Central memory CD8-positive, alpha-beta T cell (primary cell): ENCODE results near the gene DLL4.
"Not testable (repeated sequence)": the region's sequence is repeated elsewhere in the genome, so short reads cannot be mapped to it uniquely, and the experiment has no call there.

ENCODE experiments used
- ATAC-seq: fragments of 150-1000 bp; cut with Tn5 transposase; replicated peaks from 2 replicates; pipeline ENCODE4 v1.10.0; 2022; ENCODE audit warnings: mild to moderate bottlenecking, moderate FRiP score, moderate number of reproducible peaks; ENCODE audit not compliant: poor library complexity, severe bottlenecking; ENCODE audit errors: extremely low read depth
- DNase-seq, 2 donors: peaks; one replicate each; pipeline ENCODE4 v3.0.0; 2021; ENCODE audit warnings: low spot score in 2 of 2
- H3K27ac Mint-ChIP-seq: one replicate; pipeline ENCODE4 v1.8.0; 2022; ENCODE audit warnings: low read depth, mild to moderate bottlenecking, moderate library complexity, mixed read lengths
- H3K27me3 Mint-ChIP-seq: one replicate; pipeline ENCODE4 v1.8.0; 2022; ENCODE audit warnings: mixed read lengths
- H3K36me3 Mint-ChIP-seq: one replicate; pipeline ENCODE4 v1.8.0; 2022; ENCODE audit warnings: mild to moderate bottlenecking, moderate library complexity, mixed read lengths; ENCODE audit not compliant: insufficient read depth
- H3K4me1 Mint-ChIP-seq: one replicate; pipeline ENCODE4 v1.8.0; 2022; ENCODE audit warnings: mixed read lengths
- H3K4me3 Mint-ChIP-seq: one replicate; pipeline ENCODE4 v1.8.0; 2022; ENCODE audit warnings: mild to moderate bottlenecking, moderate library complexity, mixed read lengths
- H3K9me3 Mint-ChIP-seq: one replicate; pipeline ENCODE4 v1.8.0; 2022; ENCODE audit warnings: mixed read lengths

DLL4 gene

DNA sequence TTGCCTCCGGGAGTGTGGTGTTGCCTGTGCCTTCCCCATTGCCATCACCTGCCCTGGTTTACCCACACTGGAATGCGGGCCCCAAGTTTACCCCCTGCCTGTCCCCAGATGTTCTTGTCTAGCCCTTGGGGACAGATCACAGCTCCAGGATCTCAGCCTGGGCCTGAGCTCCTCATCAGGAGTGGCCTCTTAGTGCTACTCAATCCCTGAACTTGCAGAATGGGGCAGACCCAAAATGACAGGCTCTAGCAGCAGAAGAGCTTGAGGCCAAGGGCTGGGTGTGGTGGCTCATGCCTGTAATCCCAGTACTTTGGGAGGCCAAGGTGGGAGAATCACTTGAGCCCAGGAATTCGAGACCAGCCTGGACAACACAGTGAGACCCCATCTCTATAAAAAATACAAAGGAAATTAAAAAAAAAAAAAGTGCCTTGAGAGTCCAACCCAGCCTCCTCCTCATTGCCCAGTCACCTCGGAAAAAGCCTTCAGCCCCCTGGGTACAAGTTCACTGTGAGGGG lies 28.0 kb downstream of the DLL4 start:
- H3K27ac Mint-ChIP-seq, result no peak overlapping the region
- no peak for DNase-seq
- H3K4me3 Mint-ChIP-seq, result no peak overlapping the region
- H3K36me3 Mint-ChIP-seq, result peaks cover 4% of the 10 kb centered on the region
- H3K4me1 Mint-ChIP-seq, result peaks cover 7% of the 10 kb centered on the region
- H3K9me3 Mint-ChIP-seq, result no peaks in the 10 kb centered on the region
- H3K27me3 Mint-ChIP-seq, result peaks cover 25% of the 10 kb centered on the region
- no peak for ATAC-seq

DNA sequence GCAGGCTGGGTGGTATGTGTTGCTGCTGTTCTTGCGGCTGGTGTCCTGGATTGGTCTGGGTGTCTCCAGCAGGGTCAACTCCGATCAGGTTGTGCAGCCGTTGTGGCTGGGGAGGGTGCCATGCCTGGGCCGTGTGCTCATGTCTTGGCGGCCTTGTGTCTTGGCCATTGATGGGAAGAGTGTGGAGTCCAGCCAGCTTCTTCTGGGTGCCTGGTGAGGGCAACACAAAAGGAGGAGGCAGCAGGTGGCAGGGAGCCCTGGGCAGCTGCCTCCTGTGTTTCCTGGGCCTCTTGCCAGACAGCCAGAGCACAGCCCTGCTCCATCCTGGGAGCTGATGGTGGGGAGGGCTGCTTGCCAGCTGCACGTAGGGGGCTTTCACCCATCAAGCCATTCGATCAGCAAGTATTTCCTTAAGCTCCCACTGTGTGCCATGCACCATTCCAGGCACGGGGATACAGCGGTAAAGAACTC lies 28.5 kb downstream of the DLL4 start:
- ATAC-seq (no peak), DNase-seq (no peak)
- H3K27me3 Mint-ChIP-seq, result peaks cover 26% of the 10 kb centered on the region
- no peak overlapping the region for H3K4me3 Mint-ChIP-seq
- H3K4me1 Mint-ChIP-seq, result peaks cover 7% of the 10 kb centered on the region
- H3K9me3 Mint-ChIP-seq, result no peaks in the 10 kb centered on the region
- H3K27ac Mint-ChIP-seq, result no peak overlapping the region
- H3K36me3 Mint-ChIP-seq, result peaks cover 4% of the 10 kb centered on the region

DNA sequence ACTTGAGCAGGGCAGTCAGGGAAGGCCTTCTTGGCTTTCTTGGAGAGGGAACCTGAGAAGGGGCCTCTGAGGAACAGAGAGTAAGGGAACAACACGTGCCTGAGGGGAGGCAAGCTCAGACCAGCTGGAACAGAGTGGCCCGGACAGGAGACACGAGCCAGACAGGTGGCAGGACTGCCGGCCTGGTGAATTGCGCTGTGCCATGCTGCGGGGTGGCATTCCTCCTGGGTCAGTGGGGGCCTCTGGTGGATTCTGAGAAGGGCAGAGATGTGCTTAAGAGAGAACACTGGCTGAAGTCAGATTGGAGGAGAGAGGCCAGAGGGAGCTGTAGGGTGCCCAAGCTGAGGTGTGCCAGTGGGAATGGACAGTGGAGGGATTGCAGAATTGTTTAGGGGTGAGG lies 29.0 kb downstream of the DLL4 start:
- Mint-ChIP-seq H3K27me3 (peaks cover 32% of the 10 kb centered on the region), H3K27ac (peak overlapping the region; percentile 19), H3K9me3 (no peaks in the 10 kb centered on the region), H3K4me3 (no peak overlapping the region), H3K36me3 (peaks cover 3% of the 10 kb centered on the region), H3K4me1 (peaks cover 7% of the 10 kb centered on the region)
- no peak for ATAC-seq
- no peak for DNase-seq

DNA sequence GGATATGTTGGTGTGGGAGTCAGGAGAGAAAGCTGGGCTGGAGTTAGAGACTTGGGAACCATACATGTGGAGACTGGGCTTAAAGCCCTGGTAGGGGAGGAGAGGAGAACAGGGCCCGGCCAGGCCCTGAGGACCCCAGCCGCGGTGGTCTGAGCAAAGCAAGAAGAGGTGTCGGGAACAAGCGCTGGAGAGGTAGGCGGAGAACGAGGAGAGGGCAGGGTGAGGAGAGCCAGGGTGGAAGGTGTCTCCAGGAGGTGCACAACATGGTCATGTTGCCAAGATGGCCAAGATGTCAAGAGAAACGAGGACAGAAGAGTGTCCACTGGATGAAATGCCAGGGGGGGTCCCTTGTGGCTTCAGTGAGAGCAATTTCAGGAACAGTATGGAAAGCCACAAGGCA lies 29.6 kb downstream of the DLL4 start:
- ATAC-seq, result no peak
- Mint-ChIP-seq H3K4me3 (no peak overlapping the region), H3K36me3 (no peaks in the 10 kb centered on the region)

DNA sequence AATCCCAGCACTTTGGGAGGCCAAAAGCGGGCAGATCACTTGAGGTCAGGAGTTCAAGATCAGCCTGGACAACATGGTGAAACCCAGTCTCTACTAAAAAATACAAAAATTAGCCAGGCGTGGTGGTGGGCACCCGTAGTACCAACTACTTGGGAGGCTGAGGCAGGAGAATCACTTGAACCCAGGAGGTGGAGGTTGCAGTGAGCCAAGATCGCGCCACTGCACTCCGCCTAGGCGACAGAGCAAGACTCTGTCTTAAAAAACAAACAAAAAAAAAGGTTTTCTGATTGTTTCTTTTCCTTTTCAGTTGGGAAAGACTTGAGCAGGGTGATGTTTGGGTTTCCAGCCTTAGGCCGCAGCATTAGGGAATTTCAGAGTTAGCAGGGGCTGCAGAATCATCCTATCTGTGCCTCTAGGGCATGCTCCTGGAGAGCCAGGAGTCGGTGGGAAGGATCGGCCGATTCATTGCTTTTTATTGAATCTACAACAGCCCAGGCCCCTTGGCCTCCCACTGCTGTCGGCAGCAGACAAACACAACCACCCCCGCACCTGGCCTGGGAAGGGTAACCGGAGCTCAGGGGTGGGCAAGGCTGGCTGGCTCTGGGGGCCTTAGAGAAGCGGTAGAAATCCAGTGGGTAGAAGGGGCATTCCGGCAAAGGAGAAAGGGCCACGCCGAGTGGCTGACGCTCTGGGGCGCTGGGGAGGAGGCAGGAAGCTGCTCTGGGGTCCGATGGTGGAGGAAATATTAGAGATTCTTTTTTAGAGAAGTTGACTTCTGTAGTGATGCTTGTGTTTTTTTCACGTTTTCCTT lies 30.4 kb downstream of the DLL4 start:
- no peaks in the 10 kb centered on the region for H3K36me3 Mint-ChIP-seq
- H3K27me3 Mint-ChIP-seq, result peaks cover 46% of the 10 kb centered on the region
- no peak for ATAC-seq
- H3K4me1 Mint-ChIP-seq, result peaks cover 7% of the 10 kb centered on the region
- no peak overlapping the region for H3K27ac Mint-ChIP-seq
- no peaks in the 10 kb centered on the region for H3K9me3 Mint-ChIP-seq
- DNase-seq, result no peak
- H3K4me3 Mint-ChIP-seq, result no peak overlapping the region

More for the DNA sequence above, 29.6 kb downstream of the DLL4 start:
- peaks cover 7% of the 10 kb centered on the region for H3K4me1 Mint-ChIP-seq
- H3K9me3 Mint-ChIP-seq, result no peaks in the 10 kb centered on the region
- peak overlapping the region; percentile 19 for H3K27ac Mint-ChIP-seq
- no peak for DNase-seq
- H3K27me3 Mint-ChIP-seq, result peaks cover 37% of the 10 kb centered on the region

DNA sequence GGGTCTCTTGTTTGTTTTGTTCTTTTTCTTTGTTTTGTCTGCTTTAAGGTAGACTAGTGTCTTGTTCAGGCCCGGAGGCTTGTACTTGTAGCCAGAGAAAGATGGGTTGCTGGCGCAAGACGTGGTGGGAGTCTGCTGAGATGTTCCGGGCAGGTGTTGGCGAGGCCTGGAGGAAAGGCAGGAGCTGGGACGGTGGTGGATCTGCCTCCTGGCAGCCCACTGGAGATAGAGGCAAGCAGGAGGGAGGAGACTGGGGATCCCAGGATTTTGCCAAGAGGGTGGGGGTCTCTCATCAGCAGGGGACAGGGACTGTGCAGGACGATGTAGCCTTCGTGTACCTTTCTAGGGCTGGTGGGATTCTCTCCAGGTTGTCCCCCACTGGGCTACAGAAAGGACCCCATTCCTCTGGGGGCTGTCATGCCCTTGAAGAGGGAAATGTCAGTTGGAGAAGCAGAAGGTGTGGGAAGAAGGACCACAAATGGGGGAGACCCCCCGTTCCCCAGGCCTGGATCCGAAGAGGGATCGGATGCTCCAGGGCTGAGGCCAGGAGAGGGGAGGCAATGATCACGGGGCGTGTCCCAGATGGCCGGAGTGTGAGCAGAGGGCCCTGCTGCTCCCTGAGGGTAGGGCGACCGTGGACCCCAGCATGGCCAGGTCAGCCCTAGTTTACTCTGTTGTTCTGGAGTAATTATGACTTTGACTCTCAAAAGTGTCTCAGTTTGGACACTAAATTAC lies 31.2 kb downstream of the DLL4 start:
- no peak for ATAC-seq
- Mint-ChIP-seq H3K9me3 (no peaks in the 10 kb centered on the region), H3K36me3 (no peaks in the 10 kb centered on the region), H3K27me3 (peaks cover 50% of the 10 kb centered on the region), H3K4me3 (no peak overlapping the region), H3K27ac (no peak overlapping the region), H3K4me1 (peaks cover 7% of the 10 kb centered on the region)
- DNase-seq, result no peak

DNA sequence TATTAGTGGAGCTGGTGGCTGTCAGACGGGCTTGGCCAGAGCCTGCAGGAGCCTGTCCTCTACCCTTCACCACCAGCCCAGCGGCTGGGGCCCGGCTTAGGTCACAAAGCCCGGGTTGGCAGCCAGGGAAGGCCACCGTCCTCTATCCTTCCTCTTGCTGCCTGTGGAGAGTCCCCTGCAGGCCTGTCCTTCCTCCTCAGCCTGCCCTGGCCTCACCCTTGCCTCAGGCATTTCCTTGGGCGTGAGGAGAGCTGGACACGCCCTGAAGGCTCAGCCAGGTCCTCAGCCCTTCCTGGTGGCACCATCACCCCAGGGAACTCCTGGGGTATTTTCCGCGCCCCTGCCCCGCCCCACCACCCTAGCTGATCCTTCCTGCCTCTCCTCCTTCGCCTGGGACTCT lies 31.8 kb downstream of the DLL4 start:
- DNase-seq (no peak), ATAC-seq (no peak)
- no peak overlapping the region for H3K4me3 Mint-ChIP-seq
- peaks cover 50% of the 10 kb centered on the region for H3K27me3 Mint-ChIP-seq
- H3K27ac Mint-ChIP-seq, result no peak overlapping the region
- H3K36me3 Mint-ChIP-seq, result no peaks in the 10 kb centered on the region
- peaks cover 7% of the 10 kb centered on the region for H3K4me1 Mint-ChIP-seq
- no peaks in the 10 kb centered on the region for H3K9me3 Mint-ChIP-seq

DNA sequence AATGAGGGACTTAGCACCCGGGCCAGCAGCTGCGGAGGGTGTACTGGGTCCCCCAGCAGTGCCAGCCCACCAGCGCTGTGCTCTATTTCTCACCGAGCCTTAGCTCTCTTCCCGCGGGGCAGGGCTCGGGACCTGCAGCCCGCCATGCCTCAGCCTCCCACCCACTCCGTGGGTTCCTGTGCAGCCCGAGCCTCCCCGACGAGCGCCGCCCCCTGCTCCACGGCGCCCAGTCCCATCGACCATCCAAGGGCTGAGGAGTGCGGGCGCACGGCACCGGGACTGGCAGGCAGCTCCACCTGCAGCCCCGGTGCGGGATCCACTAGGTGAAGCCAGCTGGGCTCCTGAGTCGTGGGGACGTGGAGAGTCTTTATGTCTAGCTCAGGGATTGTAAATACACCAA lies 32.6 kb downstream of the DLL4 start:
- H3K4me3 Mint-ChIP-seq, H3K9me3 Mint-ChIP-seq, DNase-seq, H3K4me1 Mint-ChIP-seq, H3K36me3 Mint-ChIP-seq, H3K27ac Mint-ChIP-seq, ATAC-seq: not testable (repeated sequence)
- H3K27me3 Mint-ChIP-seq, result peaks cover 50% of the 10 kb centered on the region

DNA sequence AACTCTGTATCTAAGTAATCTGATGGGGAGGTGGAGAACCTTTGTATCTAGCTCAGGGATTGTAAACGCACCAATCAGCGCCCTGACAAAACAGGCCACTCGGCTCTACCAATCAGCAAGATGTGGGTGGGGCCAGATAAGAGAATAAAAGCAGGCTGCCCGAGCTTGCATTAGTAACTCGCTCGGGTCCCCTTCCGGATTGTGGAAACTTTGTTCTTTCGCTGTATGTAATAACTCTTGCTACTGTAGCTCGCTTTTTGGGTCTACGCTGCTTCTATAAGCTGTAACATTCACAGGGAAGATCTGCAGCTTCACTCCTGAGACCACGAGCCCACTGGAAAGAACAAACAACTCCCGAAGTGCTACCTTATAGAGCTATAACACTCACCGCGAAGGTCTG lies 33.2 kb downstream of the DLL4 start:
- H3K36me3 Mint-ChIP-seq, H3K4me1 Mint-ChIP-seq, ATAC-seq, H3K9me3 Mint-ChIP-seq, DNase-seq, H3K4me3 Mint-ChIP-seq, H3K27ac Mint-ChIP-seq: not testable (repeated sequence)
- H3K27me3 Mint-ChIP-seq, result peaks cover 50% of the 10 kb centered on the region

DNA sequence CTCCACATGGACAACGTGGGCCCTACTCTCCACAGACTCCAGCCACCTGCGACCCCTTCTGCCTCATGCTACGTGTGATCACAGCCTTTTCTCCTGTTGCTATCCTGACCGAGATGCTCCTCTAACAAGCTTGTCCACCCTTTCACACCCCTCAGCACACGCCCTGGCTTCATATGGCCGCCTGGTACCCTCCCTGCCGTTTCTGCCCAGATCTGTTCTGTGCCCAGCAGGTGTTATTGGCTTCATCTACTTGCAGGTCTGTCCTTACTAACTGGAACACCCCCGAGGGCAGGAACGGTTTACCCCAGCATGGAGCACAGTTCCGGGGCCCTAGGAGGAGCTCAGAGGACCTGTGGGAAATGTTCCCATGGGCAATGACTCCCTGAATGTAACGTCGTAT lies 34.1 kb downstream of the DLL4 start:
- Mint-ChIP-seq H3K27me3 (peaks cover 45% of the 10 kb centered on the region), H3K9me3 (no peaks in the 10 kb centered on the region)

DNA sequence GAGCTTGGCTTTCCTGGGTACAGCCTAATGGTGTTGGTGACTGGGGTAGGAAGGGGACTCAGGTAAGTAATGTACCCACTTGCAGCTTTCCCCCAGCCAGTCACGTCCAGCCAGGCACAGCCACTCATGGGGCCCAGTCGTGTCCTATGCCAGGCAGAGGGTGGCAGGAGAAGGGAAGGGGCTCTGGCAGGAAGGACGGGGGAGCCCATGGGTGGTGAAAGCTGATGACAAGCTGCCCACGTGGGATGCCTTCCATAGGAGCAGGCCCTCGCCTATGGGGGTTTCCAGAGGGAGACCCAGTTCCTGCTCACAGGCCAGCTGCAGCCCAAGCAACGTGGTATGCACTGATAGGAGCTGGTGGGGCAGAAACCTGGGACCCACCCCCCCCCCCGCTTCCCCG lies 34.9 kb downstream of the DLL4 start:
- Mint-ChIP-seq H3K36me3 (peaks cover 2% of the 10 kb centered on the region), H3K27ac (no peak overlapping the region), H3K4me1 (peaks cover 7% of the 10 kb centered on the region), H3K9me3 (no peaks in the 10 kb centered on the region), H3K4me3 (no peak overlapping the region), H3K27me3 (peaks cover 37% of the 10 kb centered on the region)
- DNase-seq (no peak), ATAC-seq (no peak)

More for the DNA sequence above, 34.1 kb downstream of the DLL4 start:
- Mint-ChIP-seq H3K4me1 (peaks cover 7% of the 10 kb centered on the region), H3K4me3 (no peak overlapping the region), H3K27ac (no peak overlapping the region), H3K36me3 (no peaks in the 10 kb centered on the region)
- ATAC-seq, result no peak
- DNase-seq, result no peak

DNA sequence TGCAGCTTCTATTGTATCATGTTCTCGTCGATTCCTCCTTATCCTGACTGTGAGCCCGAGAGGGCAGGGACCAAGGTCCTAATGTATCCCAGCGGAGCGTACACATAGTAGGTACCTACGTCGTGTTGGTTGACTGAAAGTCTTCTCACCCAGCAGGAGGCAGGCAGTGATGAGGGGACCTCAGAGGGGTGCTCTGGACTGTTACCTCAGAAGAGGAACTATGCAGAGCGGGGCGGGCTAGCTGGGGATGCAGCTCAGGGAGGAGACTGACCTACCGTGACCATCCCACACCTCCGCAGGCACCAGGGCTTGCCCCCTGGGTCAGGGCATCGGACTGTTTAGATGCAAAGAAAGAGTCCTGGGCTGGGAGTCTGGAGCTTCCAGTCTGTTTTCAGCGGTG lies 35.5 kb downstream of the DLL4 start:
- DNase-seq (no peak), ATAC-seq (no peak)
- Mint-ChIP-seq H3K27me3 (peaks cover 34% of the 10 kb centered on the region), H3K9me3 (no peaks in the 10 kb centered on the region), H3K27ac (no peak overlapping the region), H3K4me1 (peaks cover 7% of the 10 kb centered on the region), H3K36me3 (peaks cover 4% of the 10 kb centered on the region), H3K4me3 (no peak overlapping the region)
